Loucy (cell line): ENCODE data around the gene SP8.

Experiments
- EZH2phosphoT487 ChIP-seq: fragments of 200-600 bp; IDR thresholded peaks from 2 replicates; pipeline ENCODE4 v1.6.1; 2018; ENCODE audit warnings: antibody characterized with exemption, mild to moderate bottlenecking, moderate library complexity, borderline replicate concordance
- TF ChIP-seq, protein P1 (sequence below): fragments of 200-600 bp; sonication (generic); conservative IDR thresholded peaks from 2 replicates; pipeline ENCODE4 v1.5.1; 2014; ENCODE audit warnings: mild to moderate bottlenecking, antibody characterized with exemption, low read length

DNA sequence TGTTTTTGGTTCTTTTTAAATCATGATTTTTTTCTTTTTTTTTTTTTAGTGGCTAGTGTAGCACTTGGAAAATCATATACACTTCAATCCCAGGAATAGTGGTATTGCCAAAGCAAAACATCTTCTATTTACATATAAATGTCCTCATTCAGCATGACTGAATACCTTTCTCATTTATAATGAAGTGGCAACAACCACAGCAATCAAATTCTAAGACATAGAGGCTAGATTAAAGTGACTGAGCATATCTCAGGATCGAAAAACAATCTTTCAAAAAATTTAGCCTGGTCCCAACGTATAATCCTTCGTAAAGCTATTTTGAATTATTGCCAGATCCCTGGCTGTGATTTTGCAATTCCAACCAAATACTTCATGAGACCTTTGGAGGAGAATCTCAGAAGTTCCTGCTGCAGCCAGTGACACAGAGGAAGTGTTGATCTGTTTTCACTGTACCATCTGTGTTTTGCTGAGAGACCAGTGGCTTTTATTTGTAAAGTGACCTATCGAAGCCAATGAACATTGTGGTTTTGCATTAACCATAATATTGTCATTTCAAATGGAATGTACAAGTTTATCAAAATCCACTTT lies 29.8 kb upstream of the SP8 start:
- no peak for TF ChIP-seq EZH2phosphoT487
- TF ChIP-seq, protein P1, sequence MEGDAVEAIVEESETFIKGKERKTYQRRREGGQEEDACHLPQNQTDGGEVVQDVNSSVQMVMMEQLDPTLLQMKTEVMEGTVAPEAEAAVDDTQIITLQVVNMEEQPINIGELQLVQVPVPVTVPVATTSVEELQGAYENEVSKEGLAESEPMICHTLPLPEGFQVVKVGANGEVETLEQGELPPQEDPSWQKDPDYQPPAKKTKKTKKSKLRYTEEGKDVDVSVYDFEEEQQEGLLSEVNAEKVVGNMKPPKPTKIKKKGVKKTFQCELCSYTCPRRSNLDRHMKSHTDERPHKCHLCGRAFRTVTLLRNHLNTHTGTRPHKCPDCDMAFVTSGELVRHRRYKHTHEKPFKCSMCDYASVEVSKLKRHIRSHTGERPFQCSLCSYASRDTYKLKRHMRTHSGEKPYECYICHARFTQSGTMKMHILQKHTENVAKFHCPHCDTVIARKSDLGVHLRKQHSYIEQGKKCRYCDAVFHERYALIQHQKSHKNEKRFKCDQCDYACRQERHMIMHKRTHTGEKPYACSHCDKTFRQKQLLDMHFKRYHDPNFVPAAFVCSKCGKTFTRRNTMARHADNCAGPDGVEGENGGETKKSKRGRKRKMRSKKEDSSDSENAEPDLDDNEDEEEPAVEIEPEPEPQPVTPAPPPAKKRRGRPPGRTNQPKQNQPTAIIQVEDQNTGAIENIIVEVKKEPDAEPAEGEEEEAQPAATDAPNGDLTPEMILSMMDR: no peak
